NCI-H446 treated with DMSO at 0.1 percent for 48 hours (cell line): ENCODE results near the gene MEIS1.

Source experiments
- DNase-seq: peaks from one replicate; lab custom pipeline; 2025; lab: John Stamatoyannopoulos, UW

Gene MEIS1

DNA sequence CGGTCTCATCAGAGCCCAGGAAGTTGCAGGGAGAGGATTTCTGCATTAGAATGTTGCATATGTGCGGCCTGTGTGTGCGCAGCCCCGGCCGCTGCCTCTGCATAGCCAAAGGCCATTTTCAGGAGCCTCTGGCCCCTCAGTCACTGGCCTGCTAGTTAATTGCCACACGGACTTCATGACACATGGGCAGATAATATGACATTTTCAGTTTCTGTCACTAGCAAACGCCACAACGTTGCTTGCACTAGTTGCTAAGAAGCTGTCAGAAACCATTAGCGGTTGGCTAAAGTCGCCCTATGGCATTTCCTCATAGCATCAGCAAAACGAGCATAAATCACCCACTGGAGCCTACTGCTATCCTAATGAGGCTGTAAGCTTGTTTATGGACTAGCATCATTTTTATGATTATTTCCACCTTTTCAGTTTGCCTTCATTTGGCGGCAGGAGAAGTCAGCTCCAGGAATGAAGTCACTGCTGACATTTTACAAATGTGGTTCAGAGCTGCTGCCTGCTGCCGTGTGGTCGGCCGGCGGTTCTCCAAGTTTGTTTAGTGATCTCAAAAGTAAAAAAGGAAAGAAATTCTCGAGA is 73.7 kb downstream of the MEIS1 start:
- no peak for DNase-seq

- DNase-seq = peak; percentile 21
Observed at GRCh38 chr2:66509326-66509811, 74.4 kb downstream of the MEIS1 start.

DNA sequence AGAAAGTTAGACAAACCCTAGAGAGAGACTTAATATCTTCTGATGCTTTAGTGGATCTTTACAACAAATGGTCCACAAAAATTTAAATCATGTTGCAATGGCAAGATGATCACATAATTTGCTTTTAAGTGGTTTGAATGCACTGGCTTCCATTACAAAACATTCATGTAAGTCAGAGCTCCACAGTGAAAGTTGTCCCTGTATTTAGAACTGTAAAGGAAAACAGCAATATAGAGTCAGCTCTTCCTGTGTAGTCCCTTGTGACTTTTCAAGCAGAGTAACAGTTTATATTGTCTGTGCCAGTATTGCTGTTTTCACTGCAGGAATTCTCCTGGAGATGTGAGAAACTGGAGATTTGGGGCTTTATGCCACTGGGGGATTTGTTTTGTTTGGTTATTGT is 77.7 kb downstream of the MEIS1 start:
- no peak for DNase-seq

DNA sequence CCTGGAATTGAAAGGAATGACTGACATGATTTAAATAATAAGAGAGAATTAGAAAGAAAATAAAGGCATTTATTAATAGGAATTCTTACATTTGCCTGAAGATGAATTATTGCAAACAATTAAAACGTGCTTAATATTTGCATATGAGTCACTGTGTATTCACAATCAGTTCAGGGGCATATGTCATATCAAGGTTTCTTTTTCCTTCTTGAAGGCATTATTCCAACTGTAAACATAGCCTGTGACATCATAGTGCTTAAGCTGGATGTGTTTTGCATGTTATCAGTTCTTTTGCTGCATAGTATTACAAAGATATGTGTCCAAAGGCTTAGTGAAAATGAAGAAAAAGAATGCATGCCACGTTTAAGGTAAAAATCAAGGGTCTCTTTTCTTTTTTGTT is 80.8 kb downstream of the MEIS1 start:
- DNase-seq = no peak

- no peak for DNase-seq
Observed at GRCh38 chr2:66516499-66516898, 81.6 kb downstream of the MEIS1 start.

DNA sequence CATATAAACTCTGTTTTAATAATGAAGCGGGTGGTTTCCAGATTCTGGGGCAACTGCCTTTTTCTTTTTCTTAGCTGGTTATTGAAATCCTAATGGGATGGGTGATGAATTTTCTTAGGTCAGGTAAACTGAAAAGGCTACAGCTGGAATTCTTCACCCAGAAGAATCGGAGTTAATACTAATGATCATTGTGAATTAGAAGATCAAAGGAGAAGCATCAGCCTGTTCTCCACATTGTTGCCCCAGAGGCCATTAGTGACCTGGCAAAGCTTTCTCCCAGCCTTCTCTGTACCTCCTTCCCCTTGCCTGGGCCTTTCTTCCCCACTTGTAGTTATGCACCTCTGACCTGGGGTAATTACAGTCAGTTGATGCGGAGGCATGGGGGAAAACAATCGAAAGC is 82.8 kb downstream of the MEIS1 start:
- no peak for DNase-seq

GRCh38 chr2:66519264-66519843 is 84.4 kb downstream of the MEIS1 start:
- DNase-seq = no peak

- DNase-seq = no peak
Observed at GRCh38 chr2:66521291-66521922, 86.5 kb downstream of the MEIS1 start.

- no peak for DNase-seq
Observed at GRCh38 chr2:66522611-66523376, 87.9 kb downstream of the MEIS1 start.

- no peak for DNase-seq
Observed at GRCh38 chr2:66523377-66523969, 88.5 kb downstream of the MEIS1 start.

DNA sequence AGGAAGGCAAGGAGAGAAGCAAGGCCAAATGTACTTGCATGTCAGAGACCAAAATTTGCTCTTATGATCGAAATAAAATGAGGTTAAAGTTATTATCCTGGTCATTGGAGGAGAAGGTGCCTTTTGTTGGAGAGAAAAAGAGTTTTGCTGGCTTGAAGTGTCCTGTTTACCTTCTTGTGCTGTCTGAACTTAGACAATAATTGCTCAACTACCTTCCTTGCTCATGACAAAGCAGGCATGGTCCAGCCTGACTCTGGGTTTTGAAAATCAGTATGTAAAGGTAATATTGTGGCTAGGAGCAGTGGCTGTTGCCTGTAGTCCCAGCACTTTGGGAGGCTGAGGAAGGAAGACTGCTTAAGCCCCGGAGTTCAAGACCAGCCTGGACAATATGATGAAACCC is 89.1 kb downstream of the MEIS1 start:
- no peak for DNase-seq

GRCh38 chr2:66525606-66526005 is 90.7 kb downstream of the MEIS1 start:
- DNase-seq = no peak

- no peak for DNase-seq
Observed at GRCh38 chr2:66526180-66526579, 91.3 kb downstream of the MEIS1 start.

GRCh38 chr2:66528974-66529724 is 94.2 kb downstream of the MEIS1 start:
- no peak for DNase-seq

DNA sequence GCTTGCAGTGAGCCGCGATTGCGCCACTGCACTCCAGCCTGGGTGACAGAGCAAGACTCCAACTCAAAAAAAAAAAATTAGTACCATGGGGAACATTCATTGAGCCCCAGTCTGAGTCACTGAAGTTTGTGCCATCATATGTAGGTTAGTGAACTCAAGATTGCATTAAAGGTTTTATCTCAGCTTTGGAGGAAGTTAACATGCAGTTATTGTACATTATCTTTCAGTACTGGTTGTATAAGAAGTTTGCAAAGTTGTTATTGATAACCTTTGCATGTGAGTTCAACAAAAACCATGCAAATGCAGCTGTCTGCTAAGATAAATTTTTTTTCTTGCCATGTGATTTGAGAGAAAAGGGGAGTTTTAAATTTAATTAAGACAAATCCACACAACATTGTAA is 95.7 kb downstream of the MEIS1 start:
- no peak for DNase-seq

- DNase-seq = no peak
Observed at GRCh38 chr2:66531155-66531554, 96.2 kb downstream of the MEIS1 start.

DNA sequence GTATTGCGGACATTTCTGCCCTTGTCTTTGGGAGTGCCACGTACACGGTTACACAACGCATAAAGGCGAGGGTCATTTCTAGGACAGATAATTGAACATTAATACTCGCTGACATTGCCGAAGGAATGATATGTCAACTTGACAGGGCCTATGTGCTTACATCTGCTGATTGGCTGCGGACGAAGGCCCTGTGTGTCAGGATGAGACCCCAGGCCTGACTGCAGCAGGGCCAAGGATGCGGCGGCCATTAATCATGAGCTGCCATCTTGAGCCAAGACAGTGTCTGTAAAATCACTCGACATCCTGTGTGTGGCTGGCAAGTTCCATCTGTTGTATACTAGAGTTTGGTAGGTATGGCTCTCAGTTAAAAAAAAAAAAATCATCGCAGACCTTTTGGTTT is 96.6 kb downstream of the MEIS1 start:
- no peak for DNase-seq

- peak; percentile 71 for DNase-seq
Observed at GRCh38 chr2:66532972-66533868, 98.3 kb downstream of the MEIS1 start.

DNA sequence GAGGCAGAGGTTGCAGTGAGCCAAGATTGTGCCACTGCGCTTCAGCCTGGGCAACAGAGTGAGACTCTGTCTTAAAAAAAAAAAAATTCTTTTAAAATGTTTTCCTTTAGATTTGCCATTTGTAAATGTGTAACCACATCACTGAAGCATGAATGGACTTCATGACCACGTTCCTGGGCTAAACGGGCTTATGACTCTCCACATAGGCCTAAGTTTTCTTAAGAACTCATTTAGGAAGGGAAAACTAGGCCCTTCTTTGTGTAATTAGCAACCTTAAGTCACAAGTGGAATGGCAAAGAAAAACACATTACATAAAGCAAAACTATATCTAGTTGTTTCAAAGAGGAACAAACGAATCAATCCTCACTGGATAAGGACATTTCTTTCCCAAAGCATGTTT is 99.5 kb downstream of the MEIS1 start:
- DNase-seq = no peak

DNA sequence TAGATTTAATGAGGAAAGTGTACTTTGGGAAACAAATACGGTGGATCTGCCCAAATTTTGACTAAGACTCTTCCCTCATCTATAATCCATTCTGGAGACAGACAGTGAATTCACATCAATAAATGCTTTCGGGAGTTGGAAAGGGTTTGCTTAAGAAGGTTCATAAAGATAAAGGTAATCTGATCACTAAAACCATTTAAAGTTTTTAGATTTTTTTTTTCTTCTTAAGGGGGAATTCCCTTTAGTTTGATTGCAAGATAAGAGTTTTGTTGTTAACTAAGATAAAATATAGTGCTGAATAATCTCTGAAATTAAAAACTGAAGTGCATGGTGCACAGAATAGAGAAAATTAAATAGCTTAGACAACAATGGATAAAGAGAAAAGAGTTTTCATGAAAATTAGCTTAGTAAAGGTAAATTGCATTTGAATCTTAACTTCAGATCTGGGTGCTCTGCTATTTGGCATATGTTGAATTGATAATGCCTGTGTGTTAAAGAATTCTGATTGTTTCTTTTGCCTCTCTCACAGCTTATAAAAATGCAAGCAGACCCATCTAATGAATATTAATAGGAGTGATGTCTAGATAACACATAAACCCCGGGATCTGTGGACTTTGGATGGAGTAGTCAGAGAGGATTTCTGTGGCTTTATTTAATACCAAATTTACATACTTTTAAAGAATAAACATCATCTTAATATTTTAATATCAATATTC is 100.8 kb downstream of the MEIS1 start:
- DNase-seq = no peak
